ENCODE measurements around the gene PTPRM. TPM values are rescaled to one million over a fixed set of nuclear protein-coding genes. Genes with fewer than 3 reads are reported as not detected.

Gene PTPRM
- total RNA-seq, 1 donor from 2014 or later: 13.9 TPM

- Mint-ChIP-seq H3K4me3 (no peak overlapping the region), H3K27ac (peak overlapping the region; percentile 57)
Observed at GRCh38 chr18:7662866-7663265, 95.8 kb downstream of the PTPRM start.

GRCh38 chr18:7663366-7664312 lies 96.5 kb downstream of the PTPRM start:
- no peaks in the 10 kb centered on the region for H3K9me3 Mint-ChIP-seq
- no peaks in the 10 kb centered on the region for H3K36me3 Mint-ChIP-seq
- H3K4me3 ChIP-seq: no peak overlapping the region
- peaks cover 28% of the 10 kb centered on the region for H3K4me1 Mint-ChIP-seq
- H3K27ac Mint-ChIP-seq: peak overlapping the region; percentile 52
- no peak for TF ChIP-seq EZH2 (IDR thresholded peaks at IDR 0.05)
- no peak for TF ChIP-seq EZH2phosphoT487 (IDR thresholded peaks at IDR 0.05)
- TF ChIP-seq CTCF (IDR thresholded peaks at IDR 0.05): no peak
- H2AFZ ChIP-seq (replicated peaks): no peak overlapping the region
- peaks cover 12% of the 10 kb centered on the region for H3F3A ChIP-seq (ENCODE audit: low read depth)
- no peak overlapping the region for H3K4me2 ChIP-seq
- no peaks in the 10 kb centered on the region for H3K36me3 ChIP-seq
- H3K27ac ChIP-seq: no peak overlapping the region
- H3K79me2 ChIP-seq (ENCODE audit: low read depth): no peaks in the 10 kb centered on the region
- H3K9me3 ChIP-seq (ENCODE audit: low read depth): no peaks in the 10 kb centered on the region
- H3K4me3 Mint-ChIP-seq: no peak overlapping the region
- H3K27me3 ChIP-seq: no peaks in the 10 kb centered on the region
- DNase-seq (ENCODE audit: low spot score): no peak
- H3K9ac ChIP-seq: no peak overlapping the region
- peaks cover 25% of the 10 kb centered on the region for H3K4me1 ChIP-seq
- H3K27me3 Mint-ChIP-seq (ENCODE audit: insufficient read depth, low read depth): peaks cover 2% of the 10 kb centered on the region
- H4K20me1 ChIP-seq (ENCODE audit: low read depth): no peaks in the 10 kb centered on the region

More at GRCh38 chr18:7662866-7663265, 95.8 kb downstream of the PTPRM start:
- peaks cover 12% of the 10 kb centered on the region for H3F3A ChIP-seq (ENCODE audit: low read depth)
- H4K20me1 ChIP-seq (ENCODE audit: low read depth): no peaks in the 10 kb centered on the region
- H3K79me2 ChIP-seq (ENCODE audit: low read depth): no peaks in the 10 kb centered on the region
- H3K27me3 ChIP-seq: no peaks in the 10 kb centered on the region
- H3K9me3 ChIP-seq (ENCODE audit: low read depth): no peaks in the 10 kb centered on the region
- Mint-ChIP-seq H3K4me1 (peaks cover 24% of the 10 kb centered on the region), H3K27me3 (ENCODE audit: insufficient read depth, low read depth) (peaks cover 2% of the 10 kb centered on the region), H3K9me3 (no peaks in the 10 kb centered on the region), H3K36me3 (no peaks in the 10 kb centered on the region)
- H3K4me1 ChIP-seq: peaks cover 21% of the 10 kb centered on the region
- H3K36me3 ChIP-seq: no peaks in the 10 kb centered on the region
- no peak overlapping the region for H3K4me2 ChIP-seq
- no peak overlapping the region for H3K4me3 ChIP-seq
- H3K9ac ChIP-seq: no peak overlapping the region
- no peak overlapping the region for H2AFZ ChIP-seq (replicated peaks)
- H3K27ac ChIP-seq: no peak overlapping the region
- no peak for DNase-seq (ENCODE audit: low spot score)
- TF ChIP-seq CTCF (IDR thresholded peaks at IDR 0.05) (no peak), EZH2phosphoT487 (IDR thresholded peaks at IDR 0.05) (no peak)

GRCh38 chr18:7666195-7666776 lies 99.2 kb downstream of the PTPRM start:
- H3K9ac ChIP-seq: no peak overlapping the region
- H3K4me3 ChIP-seq: no peak overlapping the region
- H3K79me2 ChIP-seq (ENCODE audit: low read depth): no peaks in the 10 kb centered on the region
- H2AFZ ChIP-seq (replicated peaks): peak overlapping the region; percentile 69
- H3F3A ChIP-seq (ENCODE audit: low read depth): peaks cover 12% of the 10 kb centered on the region
- Mint-ChIP-seq H3K4me1 (peaks cover 37% of the 10 kb centered on the region), H3K9me3 (no peaks in the 10 kb centered on the region), H3K27ac (no peak overlapping the region), H3K27me3 (ENCODE audit: insufficient read depth, low read depth) (peaks cover 2% of the 10 kb centered on the region), H3K36me3 (no peaks in the 10 kb centered on the region), H3K4me3 (no peak overlapping the region)
- peak overlapping the region; percentile 51 for H3K4me2 ChIP-seq
- H3K4me1 ChIP-seq: peaks cover 35% of the 10 kb centered on the region
- H4K20me1 ChIP-seq (ENCODE audit: low read depth): no peaks in the 10 kb centered on the region
- TF ChIP-seq EZH2 (IDR thresholded peaks at IDR 0.05) (no peak), EZH2phosphoT487 (IDR thresholded peaks at IDR 0.05) (no peak), CTCF (IDR thresholded peaks at IDR 0.05) (peak; percentile 26)
- H3K27ac ChIP-seq: no peak overlapping the region
- no peaks in the 10 kb centered on the region for H3K27me3 ChIP-seq
- peak; percentile 17 for DNase-seq (ENCODE audit: low spot score)
- no peaks in the 10 kb centered on the region for H3K9me3 ChIP-seq (ENCODE audit: low read depth)
- H3K36me3 ChIP-seq: no peaks in the 10 kb centered on the region

Measured in neural progenitor cell (in vitro differentiated cells).